Muscle layer of duodenum (tissue), 2 donors: ENCODE data around the gene EDNRA.

ENCODE experiments used
- H3K27ac ChIP-seq: one replicate; pipeline ENCODE4 v1.7.0; 2013; ENCODE audit warnings: mild to moderate bottlenecking, low read length
- H3K27me3 ChIP-seq: one replicate; pipeline ENCODE4 v1.7.0; 2013; ENCODE audit warnings: low read depth, mild to moderate bottlenecking, control low read depth, low read length
- H3K36me3 ChIP-seq, 2 donors: one replicate each; pipeline ENCODE4 v1.7.0; 2013; ENCODE audit warnings: low read length in 2 of 2, control low read depth in 1 of 2, mild to moderate bottlenecking in 1 of 2; ENCODE audit not compliant: insufficient read depth in 2 of 2, control insufficient read depth in 1 of 2
- H3K4me1 ChIP-seq, 2 donors: one replicate each; pipeline ENCODE4 v1.7.0; 2013; ENCODE audit warnings: low read length in 2 of 2, mild to moderate bottlenecking in 2 of 2, control low read depth in 1 of 2, moderate library complexity in 1 of 2; ENCODE audit not compliant: insufficient read depth in 2 of 2, control insufficient read depth in 1 of 2
- H3K4me3 ChIP-seq, 2 donors: one replicate each; pipeline ENCODE4 v1.7.0; 2013; ENCODE audit warnings: low read length in 2 of 2, low read depth in 1 of 2, mild to moderate bottlenecking in 1 of 2
- H3K9me3 ChIP-seq, 2 donors: one replicate each; pipeline ENCODE4 v1.7.0; 2013; ENCODE audit warnings: low read length in 2 of 2, control low read depth in 1 of 2, mild to moderate bottlenecking in 1 of 2; ENCODE audit not compliant: control insufficient read depth in 1 of 2
- donor health status: healthy.

Gene EDNRA

GRCh38 chr4:147578051-147578476 is 97.2 kb downstream of the EDNRA start:
- H3K27ac ChIP-seq: no peak overlapping the region
- no peaks in the 10 kb centered on the region for H3K27me3 ChIP-seq
- H3K4me1 ChIP-seq: no peaks in the 10 kb centered on the region
- H3K36me3 ChIP-seq: no peaks in the 10 kb centered on the region
- H3K4me3 ChIP-seq: no peak overlapping the region
- no peaks in the 10 kb centered on the region for H3K9me3 ChIP-seq

GRCh38 chr4:147578593-147578992 is 97.7 kb downstream of the EDNRA start:
- no peaks in the 10 kb centered on the region for H3K9me3 ChIP-seq
- H3K27me3 ChIP-seq: no peaks in the 10 kb centered on the region
- no peak overlapping the region for H3K4me3 ChIP-seq
- no peaks in the 10 kb centered on the region for H3K36me3 ChIP-seq
- H3K27ac ChIP-seq: no peak overlapping the region
- H3K4me1 ChIP-seq: no peaks in the 10 kb centered on the region

GRCh38 chr4:147580396-147580795 is 99.5 kb downstream of the EDNRA start:
- Histone ChIP-seq H3K4me1 (no peaks in the 10 kb centered on the region), H3K27me3 (no peaks in the 10 kb centered on the region), H3K4me3 (no peak overlapping the region), H3K36me3 (no peaks in the 10 kb centered on the region), H3K27ac (no peak overlapping the region), H3K9me3 (no peaks in the 10 kb centered on the region)

- Histone ChIP-seq H3K4me1 (no peaks in the 10 kb centered on the region), H3K27me3 (no peaks in the 10 kb centered on the region), H3K4me3 (no peak overlapping the region), H3K36me3 (no peaks in the 10 kb centered on the region), H3K27ac (no peak overlapping the region), H3K9me3 (no peaks in the 10 kb centered on the region)
Observed at GRCh38 chr4:147581606-147582350, 100.9 kb downstream of the EDNRA start.

GRCh38 chr4:147582386-147583060 is 101.6 kb downstream of the EDNRA start:
- H3K4me3 ChIP-seq: no peak overlapping the region

GRCh38 chr4:147583876-147584275 is 103.0 kb downstream of the EDNRA start:
- Histone ChIP-seq H3K36me3 (no peaks in the 10 kb centered on the region), H3K27ac (no peak overlapping the region), H3K9me3 (no peaks in the 10 kb centered on the region), H3K27me3 (no peaks in the 10 kb centered on the region), H3K4me1 (no peaks in the 10 kb centered on the region), H3K4me3 (no peak overlapping the region)

More at GRCh38 chr4:147582386-147583060, 101.6 kb downstream of the EDNRA start:
- Histone ChIP-seq H3K27me3 (no peaks in the 10 kb centered on the region), H3K4me1 (no peaks in the 10 kb centered on the region), H3K27ac (no peak overlapping the region), H3K36me3 (no peaks in the 10 kb centered on the region), H3K9me3 (no peaks in the 10 kb centered on the region)

- Histone ChIP-seq H3K4me1 (peaks cover 0 to 4% of the 10 kb centered on the region in 2 donors), H3K4me3 (no peak overlapping the region), H3K27ac (no peak overlapping the region), H3K27me3 (no peaks in the 10 kb centered on the region), H3K9me3 (no peaks in the 10 kb centered on the region), H3K36me3 (no peaks in the 10 kb centered on the region)
Observed at GRCh38 chr4:147586032-147586431, 105.1 kb downstream of the EDNRA start.

- no peaks in the 10 kb centered on the region for H3K36me3 ChIP-seq
- H3K4me1 ChIP-seq: peaks cover 0 to 4% of the 10 kb centered on the region in 2 donors
- no peak overlapping the region for H3K27ac ChIP-seq
- H3K27me3 ChIP-seq: no peaks in the 10 kb centered on the region
- no peaks in the 10 kb centered on the region for H3K9me3 ChIP-seq
- no peak overlapping the region for H3K4me3 ChIP-seq
Observed at GRCh38 chr4:147586637-147587036, 105.7 kb downstream of the EDNRA start.

GRCh38 chr4:147587041-147587440 is 106.1 kb downstream of the EDNRA start:
- Histone ChIP-seq H3K27ac (no peak overlapping the region), H3K4me1 (peaks cover 0 to 4% of the 10 kb centered on the region in 2 donors), H3K27me3 (no peaks in the 10 kb centered on the region), H3K4me3 (no peak overlapping the region), H3K36me3 (no peaks in the 10 kb centered on the region), H3K9me3 (no peaks in the 10 kb centered on the region)

- Histone ChIP-seq H3K4me3 (no peak overlapping the region), H3K9me3 (no peaks in the 10 kb centered on the region), H3K27me3 (no peaks in the 10 kb centered on the region), H3K27ac (no peak overlapping the region), H3K4me1 (peaks cover 0 to 4% of the 10 kb centered on the region in 2 donors), H3K36me3 (no peaks in the 10 kb centered on the region)
Observed at GRCh38 chr4:147589586-147589985, 108.7 kb downstream of the EDNRA start.

- Histone ChIP-seq H3K4me1 (peaks cover 0 to 4% of the 10 kb centered on the region in 2 donors), H3K4me3 (no peak overlapping the region), H3K27me3 (no peaks in the 10 kb centered on the region), H3K9me3 (no peaks in the 10 kb centered on the region), H3K36me3 (no peaks in the 10 kb centered on the region), H3K27ac (no peak overlapping the region)
Observed at GRCh38 chr4:147590249-147590920, 109.5 kb downstream of the EDNRA start.
